ENCODE data around the gene SMYD3. TPM values are rescaled to one million over a fixed set of nuclear protein-coding genes. Genes with fewer than 3 reads are reported as not detected.

SMYD3 gene
- total RNA-seq, 1 experiment from 2014 or later, result 35.1 TPM

DNA sequence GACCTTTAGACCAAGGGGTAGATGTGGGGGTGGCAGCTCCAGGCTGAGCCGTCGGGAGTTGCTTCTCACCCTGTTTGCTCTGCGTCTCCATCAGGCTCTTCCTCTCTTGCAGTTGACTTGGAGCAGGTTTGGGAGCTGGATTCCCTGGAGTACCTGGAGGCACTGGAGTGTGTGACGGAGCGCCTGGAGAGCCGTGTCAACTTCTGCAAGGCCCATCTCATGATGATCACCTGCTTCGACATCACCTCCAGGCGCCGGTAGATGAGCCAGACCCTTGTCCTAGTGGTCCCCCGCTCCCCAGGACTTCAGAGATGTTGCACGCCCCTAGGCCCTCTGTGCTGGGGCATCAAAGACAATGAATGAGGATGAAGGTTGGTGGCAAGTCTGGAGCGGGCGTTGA lies 804.7 kb downstream of the SMYD3 start:
- no peak for DNase-seq
- Mint-ChIP-seq H3K9me3 (ENCODE audit: low read depth, unreplicated experiment) (peaks cover 7% of the 10 kb centered on the region), H3K27me3 (ENCODE audit: unreplicated experiment) (no peaks in the 10 kb centered on the region), H3K4me1 (ENCODE audit: low read depth, unreplicated experiment) (no peaks in the 10 kb centered on the region), H3K36me3 (ENCODE audit: insufficient read depth, unreplicated experiment) (no peaks in the 10 kb centered on the region), H3K4me3 (ENCODE audit: low read depth, unreplicated experiment) (no peak overlapping the region), H3K27ac (ENCODE audit: unreplicated experiment) (no peak overlapping the region)
- BruUV-seq (replicated peaks), result no TSS peak
- intact Hi-C loops (cut with micrococcal nuclease; ENCODE audit: unreplicated experiment), result no loop called here
- CTCF ChIA-PET, result no interaction called here
- TF ChIP-seq, protein P1, sequence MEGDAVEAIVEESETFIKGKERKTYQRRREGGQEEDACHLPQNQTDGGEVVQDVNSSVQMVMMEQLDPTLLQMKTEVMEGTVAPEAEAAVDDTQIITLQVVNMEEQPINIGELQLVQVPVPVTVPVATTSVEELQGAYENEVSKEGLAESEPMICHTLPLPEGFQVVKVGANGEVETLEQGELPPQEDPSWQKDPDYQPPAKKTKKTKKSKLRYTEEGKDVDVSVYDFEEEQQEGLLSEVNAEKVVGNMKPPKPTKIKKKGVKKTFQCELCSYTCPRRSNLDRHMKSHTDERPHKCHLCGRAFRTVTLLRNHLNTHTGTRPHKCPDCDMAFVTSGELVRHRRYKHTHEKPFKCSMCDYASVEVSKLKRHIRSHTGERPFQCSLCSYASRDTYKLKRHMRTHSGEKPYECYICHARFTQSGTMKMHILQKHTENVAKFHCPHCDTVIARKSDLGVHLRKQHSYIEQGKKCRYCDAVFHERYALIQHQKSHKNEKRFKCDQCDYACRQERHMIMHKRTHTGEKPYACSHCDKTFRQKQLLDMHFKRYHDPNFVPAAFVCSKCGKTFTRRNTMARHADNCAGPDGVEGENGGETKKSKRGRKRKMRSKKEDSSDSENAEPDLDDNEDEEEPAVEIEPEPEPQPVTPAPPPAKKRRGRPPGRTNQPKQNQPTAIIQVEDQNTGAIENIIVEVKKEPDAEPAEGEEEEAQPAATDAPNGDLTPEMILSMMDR (IDR thresholded peaks at IDR 0.05; ENCODE audit: unreplicated experiment), result no peak

DNA sequence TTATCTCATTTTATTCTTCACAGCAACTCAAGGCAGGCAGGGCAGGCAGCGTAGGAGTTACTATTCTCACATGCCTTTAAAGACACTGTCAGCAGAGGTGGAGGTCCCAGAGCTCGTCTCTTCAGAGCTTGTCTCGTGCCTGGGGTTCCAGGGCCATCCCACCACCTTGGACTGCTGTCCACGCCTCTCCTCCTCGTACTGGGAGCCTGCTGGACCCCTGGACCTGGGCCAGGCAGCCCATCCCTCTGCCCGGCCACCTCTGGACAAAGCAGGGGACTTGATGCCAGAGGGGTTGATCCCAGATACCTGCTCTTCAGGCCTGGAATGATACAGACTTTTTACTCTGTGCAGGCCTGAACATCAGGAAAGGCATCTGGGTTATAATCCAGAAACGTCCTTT lies 805.4 kb downstream of the SMYD3 start:
- intact Hi-C loops (cut with micrococcal nuclease; ENCODE audit: unreplicated experiment), result no loop called here
- Mint-ChIP-seq H3K4me3 (ENCODE audit: low read depth, unreplicated experiment) (no peak overlapping the region), H3K4me1 (ENCODE audit: low read depth, unreplicated experiment) (no peaks in the 10 kb centered on the region), H3K27ac (ENCODE audit: unreplicated experiment) (no peak overlapping the region), H3K36me3 (ENCODE audit: insufficient read depth, unreplicated experiment) (no peaks in the 10 kb centered on the region), H3K9me3 (ENCODE audit: low read depth, unreplicated experiment) (peaks cover 6% of the 10 kb centered on the region), H3K27me3 (ENCODE audit: unreplicated experiment) (no peaks in the 10 kb centered on the region)
- TF ChIP-seq, protein P1 (IDR thresholded peaks at IDR 0.05; ENCODE audit: unreplicated experiment), result no peak
- CTCF ChIA-PET, result no interaction called here
- DNase-seq, result no peak
- BruUV-seq (replicated peaks), result no TSS peak

DNA sequence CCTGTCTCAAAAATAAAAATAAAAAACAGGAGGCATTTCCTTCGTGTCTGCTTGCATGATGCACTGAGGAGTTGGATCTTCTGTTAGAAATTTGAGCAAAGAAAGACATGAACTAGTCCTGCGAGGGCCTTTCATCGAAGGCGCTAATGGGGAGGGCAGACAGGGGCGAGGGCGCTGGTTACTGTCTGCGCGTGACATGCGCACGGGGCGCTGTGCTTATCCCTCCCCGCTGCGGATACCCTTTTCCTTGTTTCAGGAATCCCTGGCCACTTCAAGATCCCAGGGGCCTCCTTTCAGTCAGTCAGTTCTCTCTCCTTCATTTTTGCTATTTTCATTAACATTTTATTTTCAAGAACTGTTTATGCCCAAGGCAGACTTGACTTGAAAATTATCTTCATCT lies 806.4 kb downstream of the SMYD3 start:
- Mint-ChIP-seq H3K4me1 (ENCODE audit: low read depth, unreplicated experiment) (no peaks in the 10 kb centered on the region), H3K4me3 (ENCODE audit: low read depth, unreplicated experiment) (no peak overlapping the region), H3K27me3 (ENCODE audit: unreplicated experiment) (no peaks in the 10 kb centered on the region), H3K27ac (ENCODE audit: unreplicated experiment) (no peak overlapping the region), H3K36me3 (ENCODE audit: insufficient read depth, unreplicated experiment) (no peaks in the 10 kb centered on the region), H3K9me3 (ENCODE audit: low read depth, unreplicated experiment) (peaks cover 6% of the 10 kb centered on the region)
- DNase-seq, result no peak
- BruUV-seq (replicated peaks), result no TSS peak
- CTCF ChIA-PET, result no interaction called here
- intact Hi-C loops (cut with micrococcal nuclease; ENCODE audit: unreplicated experiment), result no loop called here
- TF ChIP-seq, protein P1 (IDR thresholded peaks at IDR 0.05; ENCODE audit: unreplicated experiment), result no peak

Other genes with a start within 250 kb of the SMYD3 start
- 21.8 and 23.0 TPM in 2 replicates for gene TFB2M, start 59.0 kb upstream of the SMYD3 start, total RNA-seq (2022)
- gene CNST, start 59.2 kb upstream of the SMYD3 start, total RNA-seq (2022), result 21.7 and 22.5 TPM in 2 replicates
- gene SCCPDH, start 217.1 kb upstream of the SMYD3 start, total RNA-seq (2022), result 36.0 and 40.0 TPM in 2 replicates